Measurements from ENCODE around the gene SERPINE1.

DNA sequence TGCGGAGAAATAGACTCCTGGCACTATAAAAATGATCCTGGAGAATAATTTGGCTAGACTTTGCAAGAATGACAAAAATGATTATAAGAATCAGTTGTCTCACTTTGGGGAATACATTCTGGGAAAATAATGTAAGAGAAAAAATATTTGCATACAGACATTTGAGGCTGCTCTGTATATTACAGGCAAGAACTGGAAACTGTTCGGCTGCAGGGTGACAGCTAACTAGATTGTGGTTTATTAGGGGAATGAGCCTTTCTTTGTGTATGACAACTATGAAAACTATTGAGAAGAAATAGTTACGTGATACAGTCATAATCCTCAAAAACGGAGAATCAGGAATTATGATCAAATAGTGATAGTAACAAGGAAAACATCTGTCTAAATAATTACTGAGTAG lies 33.0 kb upstream of the SERPINE1 start:
- TF ChIP-seq EZH2 (IDR thresholded peaks at IDR 0.05; ENCODE audit: borderline replicate concordance, low read length) = no peak
- TF ChIP-seq, protein P1, sequence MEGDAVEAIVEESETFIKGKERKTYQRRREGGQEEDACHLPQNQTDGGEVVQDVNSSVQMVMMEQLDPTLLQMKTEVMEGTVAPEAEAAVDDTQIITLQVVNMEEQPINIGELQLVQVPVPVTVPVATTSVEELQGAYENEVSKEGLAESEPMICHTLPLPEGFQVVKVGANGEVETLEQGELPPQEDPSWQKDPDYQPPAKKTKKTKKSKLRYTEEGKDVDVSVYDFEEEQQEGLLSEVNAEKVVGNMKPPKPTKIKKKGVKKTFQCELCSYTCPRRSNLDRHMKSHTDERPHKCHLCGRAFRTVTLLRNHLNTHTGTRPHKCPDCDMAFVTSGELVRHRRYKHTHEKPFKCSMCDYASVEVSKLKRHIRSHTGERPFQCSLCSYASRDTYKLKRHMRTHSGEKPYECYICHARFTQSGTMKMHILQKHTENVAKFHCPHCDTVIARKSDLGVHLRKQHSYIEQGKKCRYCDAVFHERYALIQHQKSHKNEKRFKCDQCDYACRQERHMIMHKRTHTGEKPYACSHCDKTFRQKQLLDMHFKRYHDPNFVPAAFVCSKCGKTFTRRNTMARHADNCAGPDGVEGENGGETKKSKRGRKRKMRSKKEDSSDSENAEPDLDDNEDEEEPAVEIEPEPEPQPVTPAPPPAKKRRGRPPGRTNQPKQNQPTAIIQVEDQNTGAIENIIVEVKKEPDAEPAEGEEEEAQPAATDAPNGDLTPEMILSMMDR (conservative IDR thresholded peaks at IDR 0.05 in 1 of 2, IDR thresholded peaks at IDR 0.05 in 1 of 2; ENCODE audit: extremely low read depth in 1 of 2, insufficient read depth in 1 of 2, low read depth in 1 of 2, low read length in 2 of 2) = no peak
